Measurements from ENCODE around the gene TEN1.
"Not testable (repeated sequence)": the region's sequence is repeated elsewhere in the genome, so short reads cannot be mapped to it uniquely, and the experiment has no call there.

Gene TEN1

GRCh38 chr17:76032780-76033108, 53.7 kb downstream of the TEN1 start:
- DNase-seq, result no peak

DNA sequence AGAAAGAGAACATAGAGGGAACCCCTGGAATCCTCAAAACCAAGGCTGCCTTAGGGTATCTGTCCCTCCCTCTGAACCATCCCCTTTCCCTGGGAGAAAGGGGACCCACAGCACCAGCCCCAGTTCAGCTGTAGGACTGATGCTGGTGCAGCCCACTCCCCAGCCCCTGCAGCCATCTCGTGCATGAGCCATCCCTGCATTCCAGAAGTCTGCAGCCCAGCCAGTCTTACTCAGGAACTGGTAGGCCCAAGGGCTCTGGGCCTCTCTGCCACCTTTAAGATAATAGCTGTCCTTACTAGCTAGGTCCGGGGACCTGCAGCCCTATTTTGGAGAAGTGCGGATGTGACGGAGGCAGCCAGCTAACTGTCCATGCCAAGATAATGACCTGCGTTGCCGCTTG, 54.1 kb downstream of the TEN1 start:
- DNase-seq, result no peak

GRCh38 chr17:76034428-76035350, 55.6 kb downstream of the TEN1 start:
- no peak for DNase-seq

- DNase-seq, result no peak
Observed at GRCh38 chr17:76036497-76037261, 57.6 kb downstream of the TEN1 start.

DNA sequence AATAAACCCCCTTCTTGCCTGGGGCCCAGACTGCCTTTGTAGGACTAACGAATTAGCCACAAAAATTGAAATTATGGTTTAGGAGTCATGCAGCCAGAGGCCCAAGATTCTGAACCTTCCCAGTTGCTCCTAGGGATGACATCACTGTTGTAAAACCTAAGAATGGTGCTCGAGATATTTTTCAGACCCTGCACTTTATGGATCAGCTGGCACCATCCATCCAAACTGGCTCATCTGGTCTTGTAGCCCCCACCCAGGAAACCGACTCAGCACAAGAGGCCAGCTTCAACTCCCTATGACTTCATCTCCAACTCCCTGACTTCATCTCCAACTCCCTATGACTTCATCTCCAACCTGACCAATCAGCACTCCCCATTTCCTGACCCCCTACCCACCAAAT, 59.0 kb downstream of the TEN1 start:
- no peak for DNase-seq

DNA sequence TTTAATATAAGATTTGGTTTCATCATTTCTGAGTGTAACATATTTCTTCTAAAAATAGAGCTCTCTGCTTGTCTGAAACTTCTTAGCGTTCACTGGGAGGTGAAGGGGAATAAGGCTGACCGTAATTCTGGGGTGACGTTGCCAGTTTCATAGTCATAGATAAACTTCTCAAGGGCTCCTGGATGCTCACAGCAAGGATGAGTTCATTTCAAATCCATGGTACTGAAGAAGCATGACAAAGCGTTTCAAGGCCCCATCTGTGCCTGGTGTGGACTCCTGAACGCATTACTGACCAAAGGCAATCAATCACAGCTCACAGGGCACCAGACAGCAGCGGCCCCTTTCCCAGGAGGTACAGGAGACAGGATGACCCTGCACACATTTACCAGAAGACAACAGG, 60.1 kb downstream of the TEN1 start:
- no peak for DNase-seq

GRCh38 chr17:76040376-76040775, 61.3 kb downstream of the TEN1 start:
- DNase-seq, result no peak

DNA sequence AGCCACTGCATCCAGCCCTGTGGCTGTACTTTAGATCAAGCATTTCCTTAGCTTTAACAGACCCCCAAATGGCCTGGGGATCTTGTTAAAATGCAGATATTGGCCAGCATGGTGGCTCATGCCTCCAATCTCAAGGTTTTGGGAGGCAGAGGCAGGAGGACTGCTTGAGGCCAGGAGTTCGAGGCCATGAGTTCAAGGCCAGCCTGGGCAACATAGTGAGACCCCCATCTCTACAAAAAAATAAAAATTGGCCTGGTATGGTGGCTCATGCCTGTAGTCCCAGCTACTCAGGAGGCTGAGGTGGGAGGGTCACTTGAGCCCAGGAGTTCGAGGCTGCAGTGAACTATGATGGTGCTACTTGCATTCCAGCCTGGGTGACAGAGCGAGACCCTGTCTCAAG, 63.8 kb downstream of the TEN1 start:
- not testable (repeated sequence) for DNase-seq

DNA sequence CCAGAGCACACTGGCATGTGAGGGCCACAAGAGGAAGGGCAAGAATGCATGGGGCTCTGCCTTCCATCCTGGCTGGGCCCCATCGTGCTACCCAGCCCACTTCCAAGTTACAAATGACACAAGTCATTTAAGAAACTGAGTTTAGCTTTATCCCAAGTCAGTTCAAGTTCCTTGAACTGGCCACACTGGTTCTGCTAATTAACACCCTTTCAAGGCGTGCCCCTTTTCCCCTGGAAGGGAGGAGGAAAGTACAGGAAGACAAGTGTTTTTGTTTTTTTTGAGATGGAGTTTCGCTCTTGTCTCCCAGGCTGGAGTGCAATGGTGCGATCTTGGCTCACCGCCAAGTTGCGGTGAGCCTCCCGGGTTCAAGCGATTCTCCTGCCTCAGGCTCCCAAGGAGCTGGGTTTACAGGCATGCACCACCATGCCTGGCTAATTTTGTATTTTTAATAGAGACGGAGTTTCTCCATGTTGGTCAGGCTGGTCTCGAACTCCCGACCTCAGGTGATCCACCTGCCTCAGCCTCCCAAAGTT, 65.5 kb downstream of the TEN1 start:
- DNase-seq, result not testable (repeated sequence)

GRCh38 chr17:76046064-76046463, 67.0 kb downstream of the TEN1 start:
- DNase-seq, result no peak

- no peak for DNase-seq
Observed at GRCh38 chr17:76048025-76048605, 69.1 kb downstream of the TEN1 start.

- no peak for DNase-seq
Observed at GRCh38 chr17:76048711-76049110, 69.7 kb downstream of the TEN1 start.

DNA sequence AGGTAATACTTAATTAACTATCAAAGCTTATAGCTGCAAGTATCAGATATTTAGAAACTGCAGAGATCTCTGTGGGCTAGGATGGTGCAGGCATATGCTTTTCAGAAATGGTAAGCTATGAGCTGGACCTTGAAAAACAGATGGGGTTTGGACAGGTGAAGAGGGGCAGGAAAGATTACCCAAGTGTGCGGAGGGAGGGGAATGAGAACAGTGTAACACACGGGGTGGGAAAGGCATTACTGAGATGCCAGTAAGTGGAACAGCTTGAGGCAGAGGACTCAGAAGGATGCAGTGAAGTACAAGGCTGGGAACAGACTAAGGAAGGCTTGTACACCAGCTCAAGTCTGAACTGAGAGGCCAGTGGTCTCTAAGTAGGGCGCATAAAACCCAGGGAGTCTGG, 70.2 kb downstream of the TEN1 start:
- DNase-seq, result no peak

DNA sequence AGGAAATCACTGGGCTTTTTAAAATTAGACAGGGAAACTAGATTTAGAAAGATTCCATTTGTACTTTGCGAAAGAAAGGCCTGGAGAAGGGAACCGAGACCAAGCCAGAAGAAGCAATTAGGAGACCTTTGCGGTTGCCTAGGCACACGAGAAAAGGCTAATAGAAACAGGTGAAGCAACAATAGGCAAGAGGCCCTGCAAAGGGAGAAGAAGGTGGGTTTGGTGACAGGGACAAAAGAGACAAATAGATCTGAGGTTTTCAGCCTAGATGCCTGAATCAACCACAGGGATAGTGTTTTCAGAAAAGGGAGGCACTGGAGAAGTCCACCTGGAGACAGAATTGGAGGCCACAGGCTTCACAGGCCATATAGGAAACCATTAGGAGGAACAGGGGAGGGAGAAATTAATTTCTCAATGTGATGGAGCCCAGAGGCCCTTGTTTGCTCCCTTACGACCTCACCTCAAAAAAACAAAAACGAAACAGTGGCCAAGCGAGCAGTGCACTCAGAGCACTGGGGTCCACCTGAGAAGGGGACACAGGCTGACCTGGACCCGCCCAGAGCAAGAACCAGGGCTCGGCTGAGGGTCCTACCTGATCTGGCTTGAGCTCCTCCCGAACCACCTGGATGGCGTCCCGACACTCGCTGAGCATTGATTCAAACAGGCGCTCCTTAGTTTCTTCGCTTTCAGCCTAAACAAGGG, 70.9 kb downstream of the TEN1 start:
- no peak for DNase-seq
